Measurements from ENCODE around the gene NCOA3.

NCOA3 gene

DNA sequence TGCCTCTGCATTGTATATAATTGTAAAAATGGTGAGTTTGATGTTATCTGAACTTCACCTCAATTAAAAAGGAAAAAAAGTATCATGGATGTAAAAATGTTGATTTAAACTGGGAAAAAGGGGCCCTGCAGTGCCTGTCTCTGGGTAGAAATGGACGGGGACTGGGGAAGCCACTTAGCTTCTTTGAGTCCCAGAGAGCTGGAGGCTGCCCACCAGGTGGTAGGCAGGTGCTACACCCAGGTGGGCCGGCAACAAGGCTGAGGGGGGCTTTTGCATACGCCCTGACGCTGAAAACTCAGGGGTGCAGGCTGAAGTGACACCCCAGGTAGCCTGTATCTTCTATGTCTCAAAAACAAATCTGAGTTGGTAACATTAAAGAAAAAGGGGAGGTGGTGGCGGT lies 165.4 kb downstream of the NCOA3 start:
- DNase-seq (ENCODE audit: low read depth): no peak

DNA sequence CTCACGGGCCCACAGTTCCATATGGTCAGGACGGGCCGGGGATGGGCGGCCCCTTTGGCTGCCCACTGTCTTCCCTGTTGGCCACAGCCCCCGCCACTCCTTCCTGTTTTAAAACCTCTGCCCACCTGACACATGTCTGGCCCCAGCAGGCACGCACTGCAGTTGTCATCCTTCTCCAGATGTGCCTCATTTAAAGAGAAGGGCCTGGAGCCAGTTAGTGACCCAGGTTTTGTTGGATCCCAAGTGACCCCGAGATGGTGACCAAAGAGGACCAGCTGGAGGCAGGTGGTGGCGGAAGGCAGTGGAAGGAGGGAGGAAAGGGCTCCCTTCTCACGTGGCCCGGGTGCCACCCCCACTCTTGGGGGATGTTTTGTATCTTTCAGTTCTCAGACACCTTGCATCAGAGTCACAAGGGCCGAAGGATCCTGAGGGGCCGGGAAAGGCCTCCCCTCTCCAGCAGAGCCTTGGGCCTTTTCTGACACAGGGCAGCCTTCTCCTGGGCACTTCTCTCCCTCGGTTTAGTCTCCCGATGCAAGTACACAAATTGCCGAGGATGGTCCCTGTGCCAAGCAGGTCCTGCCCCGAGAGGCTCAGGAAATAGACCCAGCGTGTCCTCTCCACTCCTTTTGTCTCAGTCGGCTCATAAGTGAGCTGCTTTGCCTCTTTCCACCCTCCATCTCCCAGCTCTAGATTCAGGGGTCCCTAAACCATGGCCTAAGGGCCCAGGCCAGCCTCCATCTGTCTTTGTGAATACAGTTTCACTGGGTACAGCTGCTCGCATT lies 166.0 kb downstream of the NCOA3 start:
- no peak for DNase-seq (ENCODE audit: low read depth)

DNA sequence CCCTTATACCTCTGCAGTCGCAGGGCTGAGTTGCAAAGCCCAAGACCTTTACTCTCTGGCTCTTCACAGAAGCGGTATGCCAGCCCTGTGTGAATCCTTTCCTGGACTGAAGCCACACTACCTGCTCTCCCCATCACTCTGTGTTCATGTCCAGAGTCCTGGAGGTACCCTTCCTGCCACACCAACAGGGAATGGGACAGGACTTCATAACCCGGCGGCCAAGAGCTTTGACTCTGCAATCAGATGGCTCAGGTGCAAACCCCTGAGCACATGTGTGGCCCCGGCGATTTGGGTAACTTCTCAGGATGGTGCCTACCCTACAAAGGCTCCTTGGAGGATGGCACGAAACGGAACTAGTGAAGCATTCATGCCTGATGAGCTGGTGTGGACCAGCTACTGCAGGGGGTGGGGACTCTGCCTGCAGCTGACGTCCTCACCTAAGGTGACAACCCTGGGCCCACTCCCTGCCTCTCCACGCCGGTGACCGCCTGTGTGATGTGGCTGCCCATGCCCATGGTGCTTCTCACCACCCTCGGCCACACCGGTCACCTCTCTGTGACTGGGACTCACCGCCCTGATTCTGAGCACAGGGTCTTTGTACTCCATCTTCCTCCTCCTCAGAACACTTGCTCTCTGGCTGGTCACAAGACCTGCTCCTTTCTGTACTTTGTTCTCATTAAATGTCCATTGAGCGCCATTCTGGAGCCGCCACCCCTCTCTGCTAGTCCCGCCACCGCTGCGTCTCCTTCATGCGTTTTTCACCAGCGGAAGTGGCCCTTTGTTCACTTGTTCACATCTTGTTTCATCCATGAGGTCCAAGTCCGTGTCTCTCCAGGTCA lies 166.8 kb downstream of the NCOA3 start:
- no peak for DNase-seq (ENCODE audit: low read depth)

DNA sequence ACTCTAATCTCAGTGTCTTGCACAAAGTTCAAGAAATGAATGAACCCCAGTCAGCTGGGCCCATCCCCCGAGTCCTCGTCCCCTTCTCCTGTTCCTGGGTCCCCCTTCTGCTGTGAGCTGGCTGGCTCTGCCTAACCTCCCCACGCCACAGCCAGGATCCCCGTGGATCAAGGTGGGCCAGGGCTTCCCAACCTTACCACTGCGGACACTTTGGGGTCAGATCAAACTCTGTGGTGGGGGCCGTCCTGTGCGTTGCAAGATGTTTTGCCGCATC lies 167.4 kb downstream of the NCOA3 start:
- DNase-seq (ENCODE audit: low read depth): no peak

DNA sequence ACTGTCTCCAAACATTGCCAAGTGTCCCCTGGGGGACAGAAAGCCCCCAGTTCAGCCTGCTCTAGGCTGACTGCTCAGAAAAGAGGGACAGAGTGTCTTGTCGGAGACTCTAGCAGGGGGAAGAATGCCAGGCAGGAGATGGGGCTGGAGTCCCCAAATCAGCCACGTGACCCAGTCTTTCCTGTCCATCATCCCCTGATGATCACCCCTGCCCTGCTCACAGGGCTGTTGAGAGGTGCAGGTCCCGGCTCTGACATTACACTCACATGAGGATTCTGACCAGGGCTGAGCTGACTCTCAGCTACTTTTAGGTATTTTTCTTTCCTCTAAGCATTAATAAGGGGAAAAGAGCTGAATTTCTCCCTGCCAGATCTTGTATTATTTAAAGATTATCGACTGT lies 167.8 kb downstream of the NCOA3 start:
- no peak for DNase-seq (ENCODE audit: low read depth)

DNA sequence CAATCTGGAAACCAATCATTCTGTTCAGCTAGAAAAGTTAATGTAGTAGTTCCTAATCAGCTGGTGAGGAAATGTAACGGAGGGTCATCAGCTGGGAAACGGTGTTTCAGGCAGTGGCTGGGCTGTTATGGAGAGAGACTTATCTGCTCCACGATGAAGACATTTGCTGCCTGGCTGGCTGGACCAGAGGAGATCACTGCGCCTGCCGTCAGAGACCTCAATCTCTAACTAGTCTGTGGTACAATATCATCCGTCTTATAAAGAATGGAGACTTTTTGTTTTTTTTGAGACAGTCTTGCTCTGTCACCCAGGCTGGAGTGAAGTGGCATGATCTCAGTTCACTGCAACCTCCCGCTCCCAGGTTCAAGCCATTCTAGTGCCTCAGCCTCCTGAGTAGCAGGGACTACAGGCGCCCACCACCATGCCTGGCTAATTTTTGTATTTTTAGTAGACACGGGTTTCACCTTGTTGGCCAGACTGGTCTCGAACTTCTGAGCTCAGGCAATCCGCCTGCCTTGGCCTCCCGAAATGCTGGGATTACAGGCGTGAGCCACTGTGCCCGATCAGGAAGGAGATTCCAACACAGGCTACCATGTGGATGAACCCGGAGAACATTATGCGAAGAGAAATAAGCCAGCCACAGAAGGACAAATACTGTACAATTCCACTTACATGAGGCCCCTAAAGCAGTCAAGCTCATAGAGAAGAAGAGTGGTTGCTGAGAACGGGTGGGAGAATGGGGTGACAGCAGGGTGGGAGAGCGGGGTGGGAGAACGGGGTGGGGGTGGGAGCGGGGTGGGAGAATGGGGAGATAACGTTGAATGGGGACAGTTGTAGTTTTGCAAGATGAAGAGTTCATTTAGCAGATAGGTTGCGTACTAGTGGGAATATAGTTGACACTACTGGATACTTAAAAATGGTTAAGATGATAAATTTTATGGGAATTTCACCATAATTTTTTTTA lies 168.5 kb downstream of the NCOA3 start:
- DNase-seq (ENCODE audit: low read depth): no peak

DNA sequence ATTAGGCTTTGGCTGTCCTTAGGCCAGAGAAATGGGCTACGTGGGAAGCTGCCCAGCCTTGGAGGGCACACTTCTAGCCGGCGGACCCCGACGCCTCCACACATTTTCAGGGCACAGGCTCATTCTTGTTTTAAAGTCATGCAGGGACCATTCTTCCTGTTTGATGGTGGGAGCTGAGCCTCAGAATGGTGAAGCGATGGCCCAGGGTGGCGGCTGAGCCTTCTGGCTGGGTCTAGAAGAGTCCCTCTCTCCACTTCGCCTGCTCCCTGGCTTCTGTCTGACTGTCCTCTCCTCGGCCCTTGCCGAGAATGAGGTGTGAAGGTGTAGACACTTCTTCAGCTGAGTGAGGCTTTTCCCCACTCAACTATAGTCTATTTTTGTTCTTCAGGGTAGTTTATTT lies 169.2 kb downstream of the NCOA3 start:
- DNase-seq (ENCODE audit: low read depth): no peak

DNA sequence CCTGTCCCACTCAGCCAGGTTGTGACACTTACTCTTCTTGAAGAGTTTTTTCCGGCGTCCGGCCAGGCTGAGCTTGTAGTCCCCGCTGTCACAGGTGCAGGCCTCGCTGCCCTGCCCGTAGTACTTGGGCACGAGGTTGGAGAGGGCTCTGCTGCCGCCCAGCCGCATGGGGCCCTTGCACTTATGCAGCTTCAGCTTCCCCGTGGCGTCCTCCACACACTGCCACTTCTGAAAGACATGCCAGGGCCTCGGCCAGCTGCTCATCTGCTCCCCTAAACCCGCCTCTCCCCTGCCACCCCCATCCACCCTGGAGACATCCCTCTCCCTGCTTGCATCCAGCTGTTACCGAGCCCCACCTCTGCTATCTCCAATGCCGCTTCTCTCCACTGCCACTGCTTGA lies 170.5 kb downstream of the NCOA3 start:
- DNase-seq (ENCODE audit: low read depth): no peak

DNA sequence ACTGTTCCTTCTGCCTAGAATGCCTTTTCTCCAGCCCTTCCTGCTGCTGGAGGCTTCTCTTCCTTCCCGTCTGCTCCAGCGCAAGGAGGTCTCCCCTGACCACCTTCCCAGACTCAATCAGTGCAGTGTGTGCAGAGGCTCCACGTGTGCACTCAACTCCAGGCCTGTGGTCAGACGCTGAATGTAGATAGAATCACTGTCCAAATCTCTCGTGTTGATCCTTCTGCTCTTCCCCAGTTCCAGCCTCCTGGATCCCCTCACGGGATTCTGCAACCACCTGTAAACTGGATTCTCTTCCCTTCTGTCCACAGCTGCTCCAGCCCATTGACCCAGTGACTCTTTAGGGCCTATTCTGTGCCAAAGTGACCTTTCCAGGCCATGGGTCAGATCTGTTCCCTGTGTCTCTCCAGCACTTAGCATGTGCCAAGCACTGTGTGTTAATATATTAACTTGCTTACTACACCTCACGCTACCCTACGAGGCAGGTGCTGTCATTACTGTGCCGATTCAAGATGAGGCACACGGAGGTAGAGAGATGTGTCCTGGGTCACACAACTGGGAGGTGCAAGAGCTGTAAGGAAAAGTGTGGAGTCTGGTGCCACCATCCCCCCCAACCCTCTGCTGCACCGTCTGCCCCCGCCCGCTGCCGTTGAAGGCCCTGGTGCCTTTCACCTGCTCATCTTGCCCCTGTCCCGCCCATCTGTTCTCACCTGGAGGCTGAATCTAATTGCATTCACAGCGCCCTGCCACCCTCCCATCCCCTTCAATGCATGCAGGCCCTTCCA lies 171.4 kb downstream of the NCOA3 start:
- DNase-seq (ENCODE audit: low read depth): no peak

DNA sequence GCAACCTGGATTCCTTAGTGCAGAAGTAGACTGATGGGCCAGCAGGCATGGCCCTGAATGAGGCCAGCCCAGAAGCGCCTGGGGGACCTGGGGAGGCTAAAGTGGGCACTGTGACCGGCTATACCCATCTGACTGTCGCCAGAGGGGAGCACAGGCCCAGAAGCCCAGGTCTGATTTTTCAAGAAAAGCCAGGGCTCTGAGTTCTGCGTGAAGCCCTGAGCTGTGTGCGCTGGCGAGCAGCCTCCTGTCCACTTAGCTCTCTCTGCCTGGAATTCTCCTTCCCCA lies 171.9 kb downstream of the NCOA3 start:
- no peak for DNase-seq (ENCODE audit: low read depth)

DNA sequence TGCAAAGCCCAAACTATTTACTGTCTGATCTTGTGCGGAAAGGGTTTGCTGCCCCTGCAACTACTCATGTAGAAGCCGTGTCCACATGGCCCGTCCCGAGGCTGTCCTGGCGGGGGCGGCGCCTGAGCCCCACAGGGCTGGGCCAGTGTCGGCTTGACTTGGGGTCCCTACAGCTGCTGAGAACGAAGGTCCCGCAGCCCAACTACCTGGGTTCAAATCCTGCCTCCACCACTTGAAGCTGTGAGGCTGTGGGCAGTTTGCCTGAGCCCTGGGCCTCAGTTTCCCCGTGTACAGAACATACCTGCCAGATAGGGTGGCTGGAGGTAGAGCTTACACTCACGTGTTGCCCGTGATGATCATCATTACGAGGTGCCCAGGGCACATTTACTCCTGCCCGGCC lies 172.5 kb downstream of the NCOA3 start:
- no peak for DNase-seq (ENCODE audit: low read depth)

DNA sequence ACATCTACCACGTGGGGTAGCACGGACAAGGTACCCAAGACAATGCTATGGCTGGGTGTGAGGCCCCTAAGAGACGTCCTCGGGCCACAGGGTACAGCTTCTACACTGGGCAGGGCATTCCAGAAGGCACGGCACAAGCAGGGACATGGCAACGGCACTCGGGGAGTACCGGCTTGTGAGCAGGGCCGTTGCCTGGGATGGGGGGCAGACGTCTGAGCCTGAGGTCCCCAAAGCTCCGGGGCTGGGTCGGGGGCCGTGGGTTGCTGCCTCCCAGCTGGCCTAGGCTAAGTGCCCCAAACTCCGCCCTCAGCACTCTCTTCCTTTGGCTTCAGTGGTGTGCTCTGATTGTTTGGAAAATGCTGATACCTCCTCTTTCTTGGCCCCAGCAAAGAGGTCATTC lies 173.0 kb downstream of the NCOA3 start:
- no peak for DNase-seq (ENCODE audit: low read depth)

DNA sequence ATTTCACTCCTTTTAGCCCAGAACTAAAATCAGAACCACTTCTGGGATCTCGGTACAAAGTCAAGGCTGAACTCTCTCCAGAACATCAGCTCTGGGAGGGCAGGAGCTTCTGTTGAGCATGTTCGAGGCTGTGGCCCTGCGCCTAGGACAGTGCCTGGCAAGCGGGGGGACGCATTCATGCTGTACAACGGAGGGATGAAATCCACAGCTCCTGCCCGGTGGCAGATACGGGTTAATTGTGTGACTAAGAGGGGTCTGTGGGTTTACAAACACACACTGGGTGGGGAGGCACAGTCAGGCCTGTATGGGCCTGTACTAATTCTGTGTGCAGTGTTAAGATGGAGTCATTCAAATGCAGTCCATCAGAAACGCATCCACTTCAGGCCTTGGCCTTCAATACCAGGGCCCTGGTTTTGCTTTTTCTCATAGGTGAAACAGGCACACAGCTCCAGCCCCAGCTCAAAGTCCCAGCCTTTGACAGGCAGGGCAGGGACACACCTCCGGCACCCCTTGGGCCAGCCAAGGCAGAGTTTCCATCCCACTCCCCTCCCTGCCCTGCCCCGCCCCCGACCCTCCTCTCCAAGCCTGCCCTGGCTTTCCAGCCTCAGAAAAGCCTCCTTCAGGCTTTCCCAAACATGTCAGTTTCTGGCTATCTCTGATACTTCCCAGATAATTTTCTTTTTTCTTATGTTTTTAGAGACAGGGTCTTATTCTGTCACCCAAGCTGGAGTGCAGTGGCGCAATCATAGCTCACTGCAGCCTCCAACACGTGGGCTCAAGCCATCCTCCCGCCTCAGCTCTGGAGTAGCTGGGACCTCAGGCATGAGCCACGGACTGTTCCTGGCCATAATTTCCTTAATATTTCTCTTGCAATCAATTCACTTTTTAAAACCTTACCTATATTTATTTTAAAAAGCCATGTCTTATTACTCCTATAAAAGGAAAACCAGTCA lies 173.8 kb downstream of the NCOA3 start:
- no peak for DNase-seq (ENCODE audit: low read depth)

DNA sequence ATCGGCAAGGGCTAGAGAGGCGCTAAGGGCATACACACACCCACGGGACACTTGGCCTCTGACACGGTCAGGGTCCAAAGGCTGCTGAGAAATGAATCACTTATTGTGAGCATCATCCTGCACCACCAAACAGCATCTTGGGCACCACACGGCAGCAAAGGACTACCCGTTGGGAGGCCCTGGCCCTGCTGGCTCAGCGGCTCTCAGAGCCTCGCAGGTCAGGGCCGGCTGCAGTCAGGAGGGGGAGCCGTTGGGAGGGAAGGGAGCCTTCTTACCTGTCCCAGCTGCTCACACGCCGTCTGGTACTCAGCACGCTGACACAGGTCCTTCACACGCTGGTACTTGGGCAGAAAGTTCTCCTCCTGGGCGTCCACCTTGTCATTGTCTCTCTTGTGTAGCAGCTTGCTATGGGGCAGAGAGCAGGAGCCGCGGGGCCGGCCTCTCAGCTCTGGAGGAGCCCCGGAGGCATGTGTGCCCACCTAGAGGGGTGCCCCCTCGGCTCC lies 174.6 kb downstream of the NCOA3 start:
- no peak for DNase-seq (ENCODE audit: low read depth)

DNA sequence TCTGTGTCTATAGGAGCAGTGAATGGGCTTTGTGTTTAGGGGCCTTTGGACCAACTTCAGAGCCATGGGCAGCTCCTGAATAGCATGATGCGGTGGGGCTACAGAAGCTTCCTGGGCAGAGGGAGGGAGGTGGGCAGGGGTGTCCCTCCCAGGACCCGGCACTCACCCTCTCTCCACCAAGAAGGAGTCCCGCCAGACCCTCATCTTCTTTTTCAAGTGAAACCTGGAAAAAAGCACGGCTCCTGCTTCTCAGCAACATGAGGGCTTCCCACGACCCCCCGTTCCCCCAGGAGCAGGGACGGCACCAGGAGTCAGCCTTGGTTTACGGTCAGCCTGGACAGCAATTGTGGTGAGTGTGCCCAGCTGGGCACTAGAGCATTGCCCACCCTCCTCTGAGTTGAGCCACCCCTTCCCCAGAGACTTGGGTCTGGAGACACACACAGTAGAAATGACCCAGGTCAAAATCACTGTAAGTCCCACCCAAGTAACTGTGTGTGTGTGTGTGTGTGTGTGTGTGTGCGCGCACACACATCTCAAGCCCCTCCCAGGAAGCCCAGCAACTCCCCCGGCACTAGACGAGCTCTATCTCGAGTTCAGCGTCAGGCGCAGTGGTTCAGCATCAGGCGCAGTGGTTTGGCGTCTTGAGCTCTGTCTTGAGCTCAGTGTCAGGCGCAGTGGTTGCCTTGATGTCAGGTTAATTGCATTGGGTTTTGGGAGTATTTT lies 175.4 kb downstream of the NCOA3 start:
- DNase-seq (ENCODE audit: low read depth): no peak

DNA sequence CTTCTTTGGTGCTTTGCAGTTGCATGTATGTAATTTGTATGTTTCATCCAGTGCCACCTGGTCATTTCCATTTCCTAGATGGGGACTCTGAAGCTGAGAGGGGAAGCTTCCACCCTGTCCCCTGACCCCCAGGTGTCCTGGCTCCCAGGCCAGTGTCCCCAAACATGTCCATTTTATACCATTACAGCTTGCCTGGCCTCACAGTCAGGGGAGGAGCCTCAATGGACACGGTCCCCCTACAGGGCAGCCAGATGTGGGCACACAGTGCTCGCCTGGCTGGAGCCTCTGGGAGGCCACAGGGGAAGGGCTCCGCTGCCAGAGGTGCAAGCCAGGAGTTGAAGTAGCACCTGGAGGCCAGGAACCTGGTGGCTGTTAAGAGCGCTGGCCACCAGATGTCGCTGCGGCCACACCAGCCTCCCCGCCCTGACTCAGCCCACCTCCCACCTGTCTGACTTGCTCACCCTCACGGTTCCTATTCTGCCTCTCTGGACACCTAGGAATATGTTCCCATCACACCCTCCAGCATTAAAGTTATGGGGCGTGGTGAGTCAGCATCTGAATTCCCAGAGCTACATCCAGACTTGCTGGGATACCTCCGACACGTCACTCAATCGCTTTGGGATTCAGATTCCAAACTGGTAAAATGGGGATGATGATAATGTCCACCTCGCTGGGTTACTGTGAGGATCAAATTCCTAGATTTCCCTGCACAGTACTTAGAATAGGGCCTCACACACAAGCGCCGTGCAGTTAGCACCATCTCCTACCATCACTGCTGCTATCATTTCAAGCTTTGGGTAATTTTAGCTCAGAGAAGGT lies 176.2 kb downstream of the NCOA3 start:
- no peak for DNase-seq (ENCODE audit: low read depth)

DNA sequence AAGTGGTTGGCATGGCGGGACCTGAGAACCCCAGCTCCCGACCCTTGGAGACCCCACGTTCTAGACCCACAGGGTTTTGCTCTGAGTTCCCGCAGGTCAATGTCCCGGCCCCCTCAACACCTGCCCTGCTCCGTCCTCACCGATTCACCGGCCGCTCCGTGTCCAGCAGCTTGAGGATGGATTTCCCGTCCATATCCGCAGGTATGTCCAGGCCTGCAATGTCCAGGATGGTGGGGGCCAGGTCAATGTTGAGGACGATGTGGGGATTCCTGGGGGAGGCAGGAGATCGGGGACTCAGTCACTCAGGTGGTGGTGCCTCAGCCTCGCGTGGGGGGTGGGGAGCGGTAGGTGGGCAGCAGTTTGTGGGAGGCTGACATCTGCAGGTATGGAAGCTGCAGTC lies 176.8 kb downstream of the NCOA3 start:
- DNase-seq (ENCODE audit: low read depth): no peak

DNA sequence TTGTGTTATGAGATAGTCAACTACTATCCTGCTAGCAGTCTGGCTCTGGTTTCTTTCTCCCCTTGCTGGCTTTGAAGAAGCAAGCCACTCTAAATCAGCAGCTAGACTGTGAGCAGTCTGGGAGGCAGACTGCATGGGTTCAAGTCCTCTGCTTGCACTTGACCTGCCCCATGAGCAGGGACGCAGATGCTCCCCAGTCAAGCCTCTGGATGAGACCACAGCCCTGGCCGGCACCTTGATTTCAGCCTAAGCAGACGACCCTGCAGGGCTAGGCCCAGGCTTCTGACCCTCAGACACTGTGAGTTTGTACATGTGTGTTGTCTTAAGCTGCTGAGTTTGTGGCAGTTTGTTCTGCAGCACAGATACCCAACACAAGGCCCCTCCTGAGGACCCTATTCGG lies 177.8 kb downstream of the NCOA3 start:
- no peak for DNase-seq (ENCODE audit: low read depth)
